HCT116 (cell line): ENCODE results near the gene RASGRF2.

Experiments
- EZH2 ChIP-seq: fragments of 200-600 bp; sonication (generic); IDR thresholded peaks from 2 replicates; pipeline ENCODE4 v1.6.1; 2017; ENCODE audit warnings: antibody characterized with exemption, mixed run types
- EZH2phosphoT487 ChIP-seq: fragments of 200-600 bp; IDR thresholded peaks from 2 replicates; pipeline ENCODE4 v1.6.1; 2018; ENCODE audit warnings: antibody characterized with exemption, borderline replicate concordance
- POLR2A ChIP-seq: IDR thresholded peaks from 2 replicates; pipeline ENCODE4 v1.7.0; 2011; ENCODE audit warnings: borderline replicate concordance; ENCODE audit not compliant: insufficient read depth, insufficient read length; ENCODE audit errors: extremely low read depth
- RAD21 ChIP-seq: IDR thresholded peaks from 2 replicates; pipeline ENCODE4 v1.6.1; 2012; ENCODE audit warnings: low read depth, mild to moderate bottlenecking
- ZFX ChIP-seq: fragments of 450-650 bp; IDR thresholded peaks from 2 replicates; pipeline ENCODE4 v1.6.1; 2017
- TF ChIP-seq, protein P1 (sequence below), 3 experiments: fragments of 200-600 bp in 1 of 3; sonication (generic) in 1 of 3; IDR thresholded peaks in 2 of 3; conservative IDR thresholded peaks in 1 of 3; 2 replicates each; pipeline ENCODE4 v1.5.1; 2012 to 2017; ENCODE audit warnings: low read depth in 2 of 3, low read length in 2 of 3, antibody characterized with exemption in 1 of 3, borderline replicate concordance in 1 of 3, control low read depth in 1 of 3, mild to moderate bottlenecking in 1 of 3, mixed read lengths in 1 of 3, mixed run types in 1 of 3, moderate library complexity in 1 of 3; ENCODE audit not compliant: insufficient read depth in 1 of 3

DNA sequence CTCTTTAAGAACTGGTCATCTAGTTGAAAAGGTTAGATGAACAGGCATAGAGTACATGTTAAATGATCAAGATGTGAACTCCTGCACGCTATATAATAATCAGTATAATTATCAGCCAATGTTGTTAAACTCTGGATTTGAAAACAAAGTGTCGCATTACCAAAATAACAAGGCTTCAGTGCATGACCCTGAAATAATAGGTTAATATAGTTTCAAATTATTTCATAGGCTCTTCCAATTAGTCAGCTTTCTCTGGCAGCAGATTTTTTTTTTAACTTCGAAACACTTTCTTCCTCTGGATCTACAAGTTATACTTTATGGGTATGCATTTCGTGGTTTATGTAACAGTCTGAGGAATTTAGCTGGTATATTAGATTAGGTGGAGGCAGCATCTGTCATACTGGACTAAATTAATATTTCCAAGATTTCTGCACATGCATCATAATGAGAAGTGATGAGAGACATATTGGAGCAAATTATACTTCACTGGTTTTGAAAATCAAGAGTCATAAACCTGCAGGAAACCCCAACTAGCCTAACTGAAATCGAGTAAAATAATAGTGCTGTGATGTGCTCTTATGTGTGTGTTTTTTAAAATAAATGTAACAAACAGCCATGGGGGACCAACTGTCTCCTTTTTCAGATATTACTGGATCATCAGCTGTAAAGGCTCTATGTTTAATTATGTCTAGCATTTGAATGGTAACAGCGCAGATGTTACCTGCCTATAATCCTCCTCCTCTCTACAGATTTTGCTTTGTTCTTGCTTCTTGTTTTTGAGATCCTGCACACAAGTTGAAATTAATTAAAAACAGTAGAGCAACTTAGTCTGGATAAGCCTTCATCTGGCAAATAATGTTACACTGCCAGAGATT lies 187.1 kb downstream of the RASGRF2 start:
- TF ChIP-seq EZH2phosphoT487 (no peak), ZFX (no peak), POLR2A (no peak), RAD21 (no peak), EZH2 (no peak)
- TF ChIP-seq, protein P1, sequence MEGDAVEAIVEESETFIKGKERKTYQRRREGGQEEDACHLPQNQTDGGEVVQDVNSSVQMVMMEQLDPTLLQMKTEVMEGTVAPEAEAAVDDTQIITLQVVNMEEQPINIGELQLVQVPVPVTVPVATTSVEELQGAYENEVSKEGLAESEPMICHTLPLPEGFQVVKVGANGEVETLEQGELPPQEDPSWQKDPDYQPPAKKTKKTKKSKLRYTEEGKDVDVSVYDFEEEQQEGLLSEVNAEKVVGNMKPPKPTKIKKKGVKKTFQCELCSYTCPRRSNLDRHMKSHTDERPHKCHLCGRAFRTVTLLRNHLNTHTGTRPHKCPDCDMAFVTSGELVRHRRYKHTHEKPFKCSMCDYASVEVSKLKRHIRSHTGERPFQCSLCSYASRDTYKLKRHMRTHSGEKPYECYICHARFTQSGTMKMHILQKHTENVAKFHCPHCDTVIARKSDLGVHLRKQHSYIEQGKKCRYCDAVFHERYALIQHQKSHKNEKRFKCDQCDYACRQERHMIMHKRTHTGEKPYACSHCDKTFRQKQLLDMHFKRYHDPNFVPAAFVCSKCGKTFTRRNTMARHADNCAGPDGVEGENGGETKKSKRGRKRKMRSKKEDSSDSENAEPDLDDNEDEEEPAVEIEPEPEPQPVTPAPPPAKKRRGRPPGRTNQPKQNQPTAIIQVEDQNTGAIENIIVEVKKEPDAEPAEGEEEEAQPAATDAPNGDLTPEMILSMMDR (IDR thresholded peaks at IDR 0.05 in 2 of 3, conservative IDR thresholded peaks at IDR 0.05 in 1 of 3; ENCODE audit: borderline replicate concordance in 1 of 3, insufficient read depth in 1 of 3, low read depth in 2 of 3, low read length in 2 of 3) = no peak
